SK-N-SH treated with all-trans-retinoic acid at 6 μM for 48 hours (cell line): ENCODE results near the gene ANP32A.

Experiments used
- ATAC-seq: fragments of 200-7000 bp; cut with Tn5 transposase; 3 replicates; pipeline ENCODE4 v1.9.1; 2020; ENCODE audit warnings: mild to moderate bottlenecking, moderate library complexity
- ARNTL ChIP-seq: fragments of 450-650 bp; formaldehyde crosslinking; IDR thresholded peaks from 2 replicates; pipeline ENCODE4 v1.5.0; 2020; ENCODE audit warnings: low read depth, mild to moderate bottlenecking, moderate library complexity, borderline replicate concordance
- BACH2 ChIP-seq: fragments of 250-450 bp; sonication (Bioruptor Pico); IDR thresholded peaks from 2 replicates; pipeline ENCODE4 v1.9.0; 2021; ENCODE audit warnings: mild to moderate bottlenecking, borderline replicate concordance
- ESRRG ChIP-seq: fragments of 250-450 bp; sonication (Bioruptor Pico); IDR thresholded peaks from 2 replicates; pipeline ENCODE4 v1.6.1; 2021; ENCODE audit warnings: mild to moderate bottlenecking
- OSR1 ChIP-seq: fragments of 250-450 bp; sonication (Bioruptor Pico); IDR thresholded peaks from 2 replicates; pipeline ENCODE4 v1.8.0; 2022; ENCODE audit warnings: moderate library complexity, mild to moderate bottlenecking, inconsistent platforms
- POU6F1 ChIP-seq: fragments of 250-450 bp; sonication (Bioruptor Pico); IDR thresholded peaks from 2 replicates; pipeline ENCODE4 v1.8.0; 2021; ENCODE audit warnings: low read depth, mild to moderate bottlenecking, moderate library complexity, borderline replicate concordance
- PPARA ChIP-seq: fragments of 250-450 bp; sonication (Bioruptor Pico); IDR thresholded peaks from 2 replicates; pipeline ENCODE4 v1.5.0; 2020; ENCODE audit warnings: mild to moderate bottlenecking, borderline replicate concordance
- RARB ChIP-seq: fragments of 250-450 bp; sonication (Bioruptor Pico); IDR thresholded peaks from 2 replicates; pipeline ENCODE4 v1.8.0; 2021; ENCODE audit warnings: mild to moderate bottlenecking, moderate library complexity
- TCF4 ChIP-seq: fragments of 250-450 bp; sonication (Bioruptor Pico); IDR thresholded peaks from 2 replicates; pipeline ENCODE4 v1.8.0; 2021; ENCODE audit warnings: mild to moderate bottlenecking, moderate library complexity, borderline replicate concordance
- TOX ChIP-seq: fragments of 250-450 bp; sonication (Bioruptor Pico); IDR thresholded peaks from 2 replicates; pipeline ENCODE4 v1.8.0; 2021; ENCODE audit warnings: mild to moderate bottlenecking, moderate library complexity, borderline replicate concordance
- ZC3H10 ChIP-seq: fragments of 250-450 bp; sonication (Bioruptor Pico); IDR thresholded peaks from 2 replicates; pipeline ENCODE4 v1.5.1; 2021; ENCODE audit warnings: mild to moderate bottlenecking, moderate library complexity
- ZFP3 ChIP-seq: fragments of 250-450 bp; sonication (Bioruptor Pico); IDR thresholded peaks from 2 replicates; pipeline ENCODE4 v1.5.0; 2020; ENCODE audit warnings: mild to moderate bottlenecking, moderate library complexity
- ZFP30 ChIP-seq: fragments of 450-650 bp; formaldehyde crosslinking; IDR thresholded peaks from 2 replicates; pipeline ENCODE4 v1.5.0; 2022; ENCODE audit warnings: mild to moderate bottlenecking, moderate library complexity
- ZNF565 ChIP-seq: fragments of 450-650 bp; formaldehyde crosslinking; conservative IDR thresholded peaks from 2 replicates; pipeline ENCODE4 v1.5.0; 2020; ENCODE audit warnings: low read depth, mild to moderate bottlenecking, moderate library complexity
- ZNF70 ChIP-seq: fragments of 450-650 bp; formaldehyde crosslinking; IDR thresholded peaks from 2 replicates; pipeline ENCODE4 v1.5.0; 2020; ENCODE audit warnings: mild to moderate bottlenecking, moderate library complexity
- TF ChIP-seq, protein P1 (sequence below): fragments of 250-450 bp; sonication (Bioruptor Pico); IDR thresholded peaks from 2 replicates; pipeline ENCODE4 v1.5.1; 2021; ENCODE audit warnings: mild to moderate bottlenecking, moderate library complexity
- TF ChIP-seq, protein P2 (sequence below): fragments of 250-450 bp; sonication (Bioruptor Pico); IDR thresholded peaks from 2 replicates; pipeline ENCODE4 v1.5.1; 2020; ENCODE audit warnings: low read depth, mild to moderate bottlenecking, moderate library complexity
- TF ChIP-seq, protein P3 (sequence below): fragments of 250-450 bp; sonication (Bioruptor Pico); IDR thresholded peaks from 2 replicates; pipeline ENCODE4 v1.8.0; 2020; ENCODE audit warnings: mild to moderate bottlenecking, moderate library complexity, borderline replicate concordance

The ANP32A gene

GRCh38 chr15:68797599-68798345, 22.9 kb downstream of the ANP32A start:
- ATAC-seq: no peak; the same call in 2 of the 3 replicates

DNA sequence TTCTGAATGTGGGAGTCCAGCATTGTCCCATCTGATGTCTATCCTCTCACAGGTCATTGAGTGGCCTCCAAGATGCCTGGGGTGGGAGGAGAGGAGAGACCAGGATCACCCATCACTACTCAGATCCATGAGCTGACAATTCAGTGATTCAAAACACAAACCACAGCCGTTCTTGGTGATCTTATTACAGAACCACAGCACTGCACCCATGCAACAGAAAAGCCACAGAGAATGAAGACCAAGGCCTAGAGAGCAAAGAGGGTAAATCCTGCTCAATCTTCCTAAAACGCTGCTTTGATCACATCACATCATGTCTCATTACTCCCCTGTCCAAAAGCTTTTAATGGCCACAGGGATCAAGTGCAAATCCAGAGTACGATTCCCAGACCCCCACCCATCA, 23.5 kb downstream of the ANP32A start:
- no peak for ATAC-seq
- TF ChIP-seq ZFP30: no peak
- no peak for TF ChIP-seq TOX
- TF ChIP-seq ZFP3 (CRISPR knock-in tag): no peak
- no peak for TF ChIP-seq ESRRG (CRISPR knock-in tag)
- TF ChIP-seq PPARA: no peak
- TF ChIP-seq ZNF70: no peak

More at GRCh38 chr15:68797599-68798345, 22.9 kb downstream of the ANP32A start:
- TF ChIP-seq, protein P1, sequence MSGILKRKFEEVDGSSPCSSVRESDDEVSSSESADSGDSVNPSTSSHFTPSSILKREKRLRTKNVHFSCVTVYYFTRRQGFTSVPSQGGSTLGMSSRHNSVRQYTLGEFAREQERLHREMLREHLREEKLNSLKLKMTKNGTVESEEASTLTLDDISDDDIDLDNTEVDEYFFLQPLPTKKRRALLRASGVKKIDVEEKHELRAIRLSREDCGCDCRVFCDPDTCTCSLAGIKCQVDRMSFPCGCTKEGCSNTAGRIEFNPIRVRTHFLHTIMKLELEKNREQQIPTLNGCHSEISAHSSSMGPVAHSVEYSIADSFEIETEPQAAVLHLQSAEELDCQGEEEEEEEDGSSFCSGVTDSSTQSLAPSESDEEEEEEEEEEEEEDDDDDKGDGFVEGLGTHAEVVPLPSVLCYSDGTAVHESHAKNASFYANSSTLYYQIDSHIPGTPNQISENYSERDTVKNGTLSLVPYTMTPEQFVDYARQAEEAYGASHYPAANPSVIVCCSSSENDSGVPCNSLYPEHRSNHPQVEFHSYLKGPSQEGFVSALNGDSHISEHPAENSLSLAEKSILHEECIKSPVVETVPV (CRISPR knock-in tag): no peak
- TF ChIP-seq, all 23 proteins: peak for 0

- TF ChIP-seq TCF4 (CRISPR knock-in tag): no peak
- TF ChIP-seq OSR1 (CRISPR knock-in tag): no peak
- TF ChIP-seq, protein P2, sequence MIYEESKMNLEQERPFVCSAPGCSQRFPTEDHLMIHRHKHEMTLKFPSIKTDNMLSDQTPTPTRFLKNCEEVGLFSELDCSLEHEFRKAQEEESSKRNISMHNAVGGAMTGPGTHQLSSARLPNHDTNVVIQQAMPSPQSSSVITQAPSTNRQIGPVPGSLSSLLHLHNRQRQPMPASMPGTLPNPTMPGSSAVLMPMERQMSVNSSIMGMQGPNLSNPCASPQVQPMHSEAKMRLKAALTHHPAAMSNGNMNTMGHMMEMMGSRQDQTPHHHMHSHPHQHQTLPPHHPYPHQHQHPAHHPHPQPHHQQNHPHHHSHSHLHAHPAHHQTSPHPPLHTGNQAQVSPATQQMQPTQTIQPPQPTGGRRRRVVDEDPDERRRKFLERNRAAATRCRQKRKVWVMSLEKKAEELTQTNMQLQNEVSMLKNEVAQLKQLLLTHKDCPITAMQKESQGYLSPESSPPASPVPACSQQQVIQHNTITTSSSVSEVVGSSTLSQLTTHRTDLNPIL (CRISPR knock-in tag): no peak
- TF ChIP-seq ZNF565 (CRISPR knock-in tag): no peak
- no peak for TF ChIP-seq POU6F1 (CRISPR knock-in tag)
- no peak for TF ChIP-seq TOX
- TF ChIP-seq PPARA: no peak
- TF ChIP-seq, protein P3, sequence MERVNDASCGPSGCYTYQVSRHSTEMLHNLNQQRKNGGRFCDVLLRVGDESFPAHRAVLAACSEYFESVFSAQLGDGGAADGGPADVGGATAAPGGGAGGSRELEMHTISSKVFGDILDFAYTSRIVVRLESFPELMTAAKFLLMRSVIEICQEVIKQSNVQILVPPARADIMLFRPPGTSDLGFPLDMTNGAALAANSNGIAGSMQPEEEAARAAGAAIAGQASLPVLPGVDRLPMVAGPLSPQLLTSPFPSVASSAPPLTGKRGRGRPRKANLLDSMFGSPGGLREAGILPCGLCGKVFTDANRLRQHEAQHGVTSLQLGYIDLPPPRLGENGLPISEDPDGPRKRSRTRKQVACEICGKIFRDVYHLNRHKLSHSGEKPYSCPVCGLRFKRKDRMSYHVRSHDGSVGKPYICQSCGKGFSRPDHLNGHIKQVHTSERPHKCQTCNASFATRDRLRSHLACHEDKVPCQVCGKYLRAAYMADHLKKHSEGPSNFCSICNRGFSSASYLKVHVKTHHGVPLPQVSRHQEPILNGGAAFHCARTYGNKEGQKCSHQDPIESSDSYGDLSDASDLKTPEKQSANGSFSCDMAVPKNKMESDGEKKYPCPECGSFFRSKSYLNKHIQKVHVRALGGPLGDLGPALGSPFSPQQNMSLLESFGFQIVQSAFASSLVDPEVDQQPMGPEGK: no peak
- no peak for TF ChIP-seq ZFP30
- no peak for TF ChIP-seq ZNF70
- no peak for ATAC-seq
Observed at GRCh38 chr15:68796576-68796975, 24.1 kb downstream of the ANP32A start.

GRCh38 chr15:68795298-68795848, 25.3 kb downstream of the ANP32A start:
- TF ChIP-seq ZNF70: no peak
- TF ChIP-seq ZC3H10 (CRISPR knock-in tag): no peak
- no peak for TF ChIP-seq PPARA
- ATAC-seq: no peak

- no peak for TF ChIP-seq POU6F1 (CRISPR knock-in tag)
- TF ChIP-seq ARNTL (CRISPR knock-in tag): no peak
- TF ChIP-seq RARB: no peak
- no peak for TF ChIP-seq TCF4 (CRISPR knock-in tag)
- TF ChIP-seq ZC3H10 (CRISPR knock-in tag): no peak
- no peak for TF ChIP-seq BACH2 (CRISPR knock-in tag)
- no peak for ATAC-seq
Observed at GRCh38 chr15:68794863-68795262, 25.8 kb downstream of the ANP32A start.
